ENCODE data around the gene STK25. TPM values are rescaled to one million over a fixed set of nuclear protein-coding genes. Genes with fewer than 3 reads are reported as not detected.

Gene STK25
- total and polyA plus RNA-seq, 2 of the 8 experiments (the other 6 are each of a cell fraction or from before 2014, with no cell fraction given) = 159 to 546 TPM

GRCh38 chr2:241492174-241492565 is 16.2 kb downstream of the STK25 start:
- H3K27ac ChIP-seq (ENCODE audit: low read depth, low read length) = no peak overlapping the region
- no peak overlapping the region for H2BK15ac ChIP-seq (ENCODE audit: low read length)
- no peak overlapping the region for H4K5ac ChIP-seq (ENCODE audit: insufficient read length, low read depth, low read length)
- no peak overlapping the region for H2BK5ac ChIP-seq (ENCODE audit: low read depth, low read length)
- H3K4me3 ChIP-seq (ENCODE audit: extremely low read depth in 1 of 4, insufficient read depth in 2 of 4, low read depth in 3 of 4, low read length in 4 of 4) = no peak overlapping the region
- no peak overlapping the region for H3K18ac ChIP-seq (ENCODE audit: extremely low read depth, low read length)
- no peak overlapping the region for H2BK20ac ChIP-seq (ENCODE audit: low read length)
- no peak overlapping the region for H2AK5ac ChIP-seq (ENCODE audit: low read depth, low read length)
- no peaks in the 10 kb centered on the region for H3K23me2 ChIP-seq (ENCODE audit: low read depth, low read length)
- no peaks in the 10 kb centered on the region; a peak in 1 of 7 replicates for H3K4me1 ChIP-seq (replicated peaks in 1 of 4; ENCODE audit: control insufficient read depth in 3 of 4, insufficient read depth in 4 of 4, low read length in 3 of 4)
- no peak overlapping the region for H3K56ac ChIP-seq (replicated peaks; ENCODE audit: insufficient read length, low read depth, low read length)
- no peak overlapping the region for H3K9ac ChIP-seq (replicated peaks in 1 of 4; ENCODE audit: extremely low read depth in 1 of 4, low read depth in 3 of 4, low read length in 3 of 4)
- no peak overlapping the region for H3K23ac ChIP-seq (ENCODE audit: insufficient read length)
- WGBS, 2 experiments (ENCODE audit: extremely low coverage in 1 of 2, insufficient coverage in 1 of 2, insufficient read length in 1 of 2, insufficient replicate concordance in 2 of 2, low coverage in 1 of 2, low lambda C conversion rate in 2 of 2, missing lambda C conversion rate in 1 of 2) = 94% methylated on average over 7 of the region's 7 CpGs; no CpG with 5 or more reads in 1 of the 2 experiments
- H3K27me3 ChIP-seq (replicated peaks in 1 of 4; ENCODE audit: control insufficient read depth in 3 of 4, extremely low read depth in 1 of 4, insufficient read depth in 3 of 4, low read length in 3 of 4) = no peaks in the 10 kb centered on the region
- POLR2A ChIA-PET (ENCODE audit: partially characterized antibody) = interaction anchor here (0.8 to 9.1 kb wide), 7 partner anchors 8 to 390 kb away, joined by 3 to 104 read pairs (median 4); partner anchors contain the start of genes DTYMK, ING5 and STK25
- no peak overlapping the region for H2BK120ac ChIP-seq (replicated peaks; ENCODE audit: low read depth, low read length)
- no peaks in the 10 kb centered on the region for H3K79me2 ChIP-seq (ENCODE audit: control insufficient read depth in 1 of 2, insufficient read depth in 2 of 2, low read length in 2 of 2)
- H2BK12ac ChIP-seq (ENCODE audit: low read depth, low read length) = no peak overlapping the region
- H3K14ac ChIP-seq (ENCODE audit: insufficient read length) = no peak overlapping the region
- FAIRE-seq (no peak), DNase-seq (ENCODE audit: low read depth in 1 of 2, low spot score in 2 of 2) (no peak)
- TF ChIP-seq SP2 (IDR thresholded peaks at IDR 0.05; ENCODE audit: low read length) (no peak), JUN (IDR thresholded peaks at IDR 0.05; ENCODE audit: low read depth, low read length) (no peak), RXRA (IDR thresholded peaks at IDR 0.05; ENCODE audit: insufficient read depth, low read depth, low read length) (no peak), BACH1 (IDR thresholded peaks at IDR 0.05; ENCODE audit: low read length) (no peak)
- H4K20me1 ChIP-seq (replicated peaks in 1 of 2; ENCODE audit: control insufficient read depth in 1 of 2, insufficient read depth in 2 of 2, low read length in 2 of 2) = peaks cover 9 to 22% of the 10 kb centered on the region in 2 experiments
- peaks cover 5 to 38% (median 24%) of the 10 kb centered on the region in 4 experiments for H3K36me3 ChIP-seq (ENCODE audit: control insufficient read depth in 2 of 4, insufficient read depth in 4 of 4, low read length in 3 of 4)
- CTCF ChIA-PET (ENCODE audit: partially characterized antibody) = interaction anchor here (0.9 to 1.3 kb wide), 5 partner anchors 13 to 154 kb away, joined by 3 to 4 read pairs (median 3); no protein-coding TSS in a partner anchor
- no peak overlapping the region for H4K8ac ChIP-seq (ENCODE audit: extremely low read depth, insufficient read depth, low read length)
- no peak overlapping the region for H4K91ac ChIP-seq (replicated peaks; ENCODE audit: insufficient read length, low read length)
- H3K4me2 ChIP-seq (ENCODE audit: insufficient read depth in 1 of 2, low read depth in 2 of 2, low read length in 2 of 2) = no peak overlapping the region
- no peaks in the 10 kb centered on the region for H3K9me3 ChIP-seq (ENCODE audit: insufficient read depth in 2 of 2, low read depth in 1 of 2, low read length in 1 of 2)
- H3K79me1 ChIP-seq (ENCODE audit: low read depth, low read length) = no peaks in the 10 kb centered on the region
- H3K4ac ChIP-seq (replicated peaks; ENCODE audit: insufficient read length, low read depth, low read length) = no peak overlapping the region
- no peak overlapping the region for H2AFZ ChIP-seq (ENCODE audit: low read length)
